HEK293 (cell line): ENCODE results near the gene HSPA14.

Experiments used
- CTCF ChIA-PET: fragments of 350-600 bp; formaldehyde crosslinking; extraction: SDS; loops from one replicate; lab custom pipeline; 2021; ENCODE audit warnings: antibody characterized with exemption; lab: Yijun Ruan, JAX
- POLR2A ChIA-PET: fragments of 300-600 bp; formaldehyde crosslinking; extraction: SDS; loops from one replicate; lab custom pipeline; 2020; ENCODE audit warnings: antibody characterized with exemption, inconsistent platforms; lab: Yijun Ruan, JAX
- H3K27ac ChIP-seq: fragments of 200-500 bp; sonication (Bioruptor generic); 2 replicates; pipeline ENCODE4 v1.5.1; 2014; ENCODE audit warnings: low read depth, low read length, control low read depth, inconsistent platforms; ENCODE audit errors: extremely low read depth
- H3K36me3 ChIP-seq, 2 experiments: fragments of 200-500 bp in 1 of 2; sonication (Bioruptor generic) in 1 of 2; 1 replicate in 1 of 2; 2 replicates in 1 of 2; pipeline ENCODE4 v1.5.1; 2014 to 2017; ENCODE audit warnings: inconsistent platforms in 2 of 2, low read length in 2 of 2; ENCODE audit not compliant: control insufficient read depth in 2 of 2, insufficient read depth in 1 of 2
- H3K4me1 ChIP-seq: fragments of 200-500 bp; sonication (Bioruptor generic); 2 replicates; pipeline ENCODE4 v1.5.1; 2014; ENCODE audit warnings: mild to moderate bottlenecking, low read length, inconsistent platforms; ENCODE audit not compliant: control insufficient read depth, insufficient read depth
- H3K4me3 ChIP-seq: 2 replicates; pipeline ENCODE4 v1.5.1; 2011; ENCODE audit warnings: low read depth, mild to moderate bottlenecking, control low read depth, low read length, moderate library complexity
- H3K9me3 ChIP-seq: fragments of 200-500 bp; sonication (Bioruptor generic); 2 replicates; pipeline ENCODE4 v1.5.1; 2014; ENCODE audit warnings: low read depth, low read length, inconsistent platforms; ENCODE audit not compliant: control insufficient read depth, insufficient read depth
- BCL11A ChIP-seq: fragments of 450-650 bp; formaldehyde crosslinking; IDR thresholded peaks from 2 replicates; pipeline ENCODE4 v1.5.1; 2016; ENCODE audit warnings: low read depth, missing biosample characterization, missing genetic modification characterization
- GLIS1 ChIP-seq: fragments of 450-650 bp; formaldehyde crosslinking; IDR thresholded peaks from 2 replicates; pipeline ENCODE4 v1.5.1; 2016; ENCODE audit warnings: missing biosample characterization, missing genetic modification characterization
- KLF1 ChIP-seq: fragments of 450-650 bp; formaldehyde crosslinking; IDR thresholded peaks from 2 replicates; pipeline ENCODE4 v1.5.1; 2016; ENCODE audit warnings: missing biosample characterization, missing genetic modification characterization
- KLF10 ChIP-seq: fragments of 450-650 bp; IDR thresholded peaks from 2 replicates; pipeline ENCODE4 v1.5.1; 2018; ENCODE audit warnings: missing biosample characterization, mild to moderate bottlenecking, missing genetic modification characterization
- RBAK ChIP-seq: fragments of 450-650 bp; formaldehyde crosslinking; IDR thresholded peaks from 2 replicates; pipeline ENCODE4 v1.5.1; 2016; ENCODE audit warnings: missing biosample characterization, missing genetic modification characterization
- WT1 ChIP-seq: fragments of 450-650 bp; formaldehyde crosslinking; IDR thresholded peaks from 2 replicates; pipeline ENCODE4 v1.5.1; 2016; ENCODE audit warnings: missing biosample characterization, missing genetic modification characterization
- ZBTB20 ChIP-seq: fragments of 450-650 bp; formaldehyde crosslinking; IDR thresholded peaks from 2 replicates; pipeline ENCODE4 v1.5.1; 2016; ENCODE audit warnings: missing biosample characterization, missing genetic modification characterization
- ZNF121 ChIP-seq: fragments of 450-650 bp; formaldehyde crosslinking; IDR thresholded peaks from 2 replicates; pipeline ENCODE4 v1.5.1; 2016; ENCODE audit warnings: missing biosample characterization, missing genetic modification characterization
- ZNF132 ChIP-seq: fragments of 450-650 bp; formaldehyde crosslinking; IDR thresholded peaks from 2 replicates; pipeline ENCODE4 v1.5.1; 2017; ENCODE audit warnings: missing biosample characterization, missing genetic modification characterization, borderline replicate concordance
- ZNF157 ChIP-seq: fragments of 450-650 bp; formaldehyde crosslinking; IDR thresholded peaks from 2 replicates; pipeline ENCODE4 v1.5.1; 2016; ENCODE audit warnings: missing biosample characterization, missing genetic modification characterization
- ZNF2 ChIP-seq: fragments of 450-650 bp; formaldehyde crosslinking; IDR thresholded peaks from 2 replicates; pipeline ENCODE4 v1.5.1; 2016; ENCODE audit warnings: missing biosample characterization, missing genetic modification characterization
- ZNF248 ChIP-seq: fragments of 450-650 bp; formaldehyde crosslinking; IDR thresholded peaks from 2 replicates; pipeline ENCODE4 v1.5.1; 2017; ENCODE audit warnings: missing biosample characterization, missing genetic modification characterization
- ZNF292 ChIP-seq: fragments of 450-650 bp; formaldehyde crosslinking; IDR thresholded peaks from 2 replicates; pipeline ENCODE4 v1.5.1; 2016; ENCODE audit warnings: low read depth, missing biosample characterization, missing genetic modification characterization, borderline replicate concordance
- ZNF350 ChIP-seq: fragments of 450-650 bp; formaldehyde crosslinking; IDR thresholded peaks from 2 replicates; pipeline ENCODE4 v1.5.0; 2017; ENCODE audit warnings: missing biosample characterization, mild to moderate bottlenecking, missing genetic modification characterization
- ZNF391 ChIP-seq: fragments of 450-650 bp; formaldehyde crosslinking; IDR thresholded peaks from 2 replicates; pipeline ENCODE4 v1.5.1; 2016; ENCODE audit warnings: low read depth, missing biosample characterization, missing genetic modification characterization, borderline replicate concordance
- ZNF548 ChIP-seq: fragments of 450-650 bp; formaldehyde crosslinking; IDR thresholded peaks from 2 replicates; pipeline ENCODE4 v1.5.1; 2016; ENCODE audit warnings: missing biosample characterization, missing genetic modification characterization
- ZNF585B ChIP-seq: fragments of 450-650 bp; formaldehyde crosslinking; IDR thresholded peaks from 2 replicates; pipeline ENCODE4 v1.5.1; 2016; ENCODE audit warnings: missing biosample characterization, missing genetic modification characterization
- ZNF621 ChIP-seq: fragments of 450-650 bp; formaldehyde crosslinking; IDR thresholded peaks from 2 replicates; pipeline ENCODE4 v1.5.1; 2017; ENCODE audit warnings: missing biosample characterization, missing genetic modification characterization
- ZNF701 ChIP-seq: fragments of 450-650 bp; formaldehyde crosslinking; IDR thresholded peaks from 2 replicates; pipeline ENCODE4 v1.5.1; 2016; ENCODE audit warnings: missing biosample characterization, missing genetic modification characterization
- ZNF791 ChIP-seq: fragments of 450-650 bp; formaldehyde crosslinking; IDR thresholded peaks from 2 replicates; pipeline ENCODE4 v1.5.1; 2016; ENCODE audit warnings: missing biosample characterization, missing genetic modification characterization
- TF ChIP-seq, protein P1 (sequence below): fragments of 450-650 bp; formaldehyde crosslinking; IDR thresholded peaks from 2 replicates; pipeline ENCODE4 v1.5.1; 2016; ENCODE audit warnings: missing biosample characterization, missing genetic modification characterization
- TF ChIP-seq, protein P2 (sequence below): fragments of 450-650 bp; formaldehyde crosslinking; IDR thresholded peaks from 2 replicates; pipeline ENCODE4 v1.5.1; 2016; ENCODE audit warnings: missing biosample characterization, missing genetic modification characterization, borderline replicate concordance
- TF ChIP-seq, protein P3 (sequence below): fragments of 450-650 bp; formaldehyde crosslinking; IDR thresholded peaks from 2 replicates; pipeline ENCODE4 v1.5.1; 2016; ENCODE audit warnings: missing biosample characterization, missing genetic modification characterization
- TF ChIP-seq, protein P4 (sequence below): fragments of 450-650 bp; formaldehyde crosslinking; IDR thresholded peaks from 2 replicates; pipeline ENCODE4 v1.5.1; 2016; ENCODE audit warnings: missing biosample characterization, missing genetic modification characterization

The HSPA14 gene

DNA sequence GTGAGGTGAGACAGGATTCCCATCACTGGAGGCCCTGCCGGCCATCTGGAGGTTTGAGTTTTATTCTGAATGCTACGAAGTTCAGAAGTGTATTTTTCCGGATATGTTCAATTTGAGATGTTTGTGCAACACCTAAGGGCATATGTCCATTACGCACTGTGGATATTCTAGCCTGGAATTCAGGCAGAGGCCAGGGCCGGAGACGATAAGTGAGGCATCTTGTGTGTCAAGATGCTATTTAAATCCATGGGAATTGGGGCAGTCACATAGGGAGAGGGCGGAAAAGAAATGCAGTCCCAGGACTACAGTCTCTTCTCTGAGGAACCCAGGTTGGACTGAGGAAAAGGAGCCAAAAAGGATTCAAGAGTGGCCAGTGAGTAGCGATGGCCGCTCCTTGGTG, 38.7 kb downstream of the HSPA14 start:
- ChIA-PET CTCF (interaction anchor here (0.8 to 1.4 kb wide), 3 partner anchors 10 to 95 kb away, joined by 3 to 5 read pairs (median 3); no protein-coding TSS in a partner anchor), POLR2A (interaction anchor here (1.3 to 4.9 kb wide), 3 partner anchors 11 to 39 kb away, joined by 3 to 68 read pairs (median 6); partner anchors contain the start of genes CDNF, HSPA14 and MSANTD7)
- H3K4me3 ChIP-seq, result no peak overlapping the region
- no peaks in the 10 kb centered on the region for H3K4me1 ChIP-seq
- TF ChIP-seq BCL11A (tag by site-specific recombination) (no peak), WT1 (tag by site-specific recombination) (no peak), ZBTB20 (tag by site-specific recombination) (0 out of 2 replicates have a peak, but pooled peaks have one; percentile 16)
- 0 out of 2 replicates have a peak overlapping the region, but pooled peaks have one; percentile 2 for H3K27ac ChIP-seq
- peaks cover 3 to 16% of the 10 kb centered on the region in 2 experiments; a peak in 2 of 3 replicates for H3K36me3 ChIP-seq
- H3K9me3 ChIP-seq, result no peaks in the 10 kb centered on the region

DNA sequence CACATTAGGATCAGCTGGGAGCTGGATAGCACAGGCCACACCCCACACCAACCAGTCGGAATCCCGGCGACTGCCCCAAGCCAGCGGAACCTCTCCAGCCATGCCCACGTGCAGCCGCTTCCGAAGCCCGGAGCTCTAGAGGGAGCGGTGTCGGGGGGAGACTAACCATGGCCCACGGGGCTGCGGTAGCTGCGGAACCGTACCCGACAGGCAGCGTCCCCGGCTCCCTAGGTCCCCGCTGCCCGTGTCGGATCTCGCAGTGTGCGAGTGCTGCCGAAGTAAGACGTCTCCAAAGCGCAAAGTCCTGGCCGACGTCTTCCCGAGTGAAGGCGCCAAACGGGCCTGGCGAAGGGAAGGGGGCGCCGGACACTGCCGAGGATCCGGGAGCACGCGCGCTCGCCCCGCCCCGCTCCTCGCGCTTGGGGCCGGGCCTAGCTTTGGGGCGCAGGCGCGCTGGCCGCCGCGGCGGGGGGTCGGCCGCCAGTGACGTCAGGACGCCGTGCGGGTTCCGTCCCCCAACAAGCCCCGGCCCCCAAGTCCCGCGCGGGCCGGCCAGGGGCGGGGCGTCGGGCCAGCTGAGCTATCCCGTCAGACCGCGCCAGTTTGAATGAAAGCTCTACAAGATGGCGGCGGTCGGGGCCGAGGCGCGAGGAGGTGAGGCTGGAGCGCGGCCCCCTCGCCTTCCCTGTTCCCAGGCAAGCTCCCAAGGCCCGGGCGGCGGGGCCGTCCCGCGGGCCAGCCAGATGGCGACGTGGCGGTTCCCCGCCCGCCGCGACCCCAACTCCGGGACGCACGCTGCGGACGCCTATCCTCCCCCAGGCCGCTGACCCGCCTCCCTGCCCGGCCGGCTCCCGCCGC, 40.4 kb downstream of the HSPA14 start, which contains the start of gene SUV39H2:
SUV39H2 (plus strand) TSS at position 601 of the 858 bp plus-strand sequence; CDS start at position 624, 23 bp downstream.
- POLR2A ChIA-PET, result interaction anchor here (0.9 to 4.9 kb wide), 10 partner anchors 9 to 290 kb away, joined by 3 to 68 read pairs (median 6); partner anchors contain the start of genes CDNF, DCLRE1C, HSPA14 and MEIG1
- peak within 1 kb of the TSS; percentile 93 for H3K27ac ChIP-seq
- CTCF ChIA-PET, result interaction anchor here (0.5 to 1.2 kb wide), 5 partner anchors 16 to 389 kb away, joined by 3 to 6 read pairs (median 4); no protein-coding TSS in a partner anchor
- H3K36me3 ChIP-seq, result peaks cover 3 to 24% of the 10 kb centered on the region in 2 experiments; a peak in 2 of 3 replicates
- H3K4me1 ChIP-seq, result no peaks in the 10 kb centered on the region
- H3K4me3 ChIP-seq, result peak within 1 kb of the TSS; percentile 82
- H3K9me3 ChIP-seq, result no peaks in the 10 kb centered on the region
- TF ChIP-seq, protein P1, sequence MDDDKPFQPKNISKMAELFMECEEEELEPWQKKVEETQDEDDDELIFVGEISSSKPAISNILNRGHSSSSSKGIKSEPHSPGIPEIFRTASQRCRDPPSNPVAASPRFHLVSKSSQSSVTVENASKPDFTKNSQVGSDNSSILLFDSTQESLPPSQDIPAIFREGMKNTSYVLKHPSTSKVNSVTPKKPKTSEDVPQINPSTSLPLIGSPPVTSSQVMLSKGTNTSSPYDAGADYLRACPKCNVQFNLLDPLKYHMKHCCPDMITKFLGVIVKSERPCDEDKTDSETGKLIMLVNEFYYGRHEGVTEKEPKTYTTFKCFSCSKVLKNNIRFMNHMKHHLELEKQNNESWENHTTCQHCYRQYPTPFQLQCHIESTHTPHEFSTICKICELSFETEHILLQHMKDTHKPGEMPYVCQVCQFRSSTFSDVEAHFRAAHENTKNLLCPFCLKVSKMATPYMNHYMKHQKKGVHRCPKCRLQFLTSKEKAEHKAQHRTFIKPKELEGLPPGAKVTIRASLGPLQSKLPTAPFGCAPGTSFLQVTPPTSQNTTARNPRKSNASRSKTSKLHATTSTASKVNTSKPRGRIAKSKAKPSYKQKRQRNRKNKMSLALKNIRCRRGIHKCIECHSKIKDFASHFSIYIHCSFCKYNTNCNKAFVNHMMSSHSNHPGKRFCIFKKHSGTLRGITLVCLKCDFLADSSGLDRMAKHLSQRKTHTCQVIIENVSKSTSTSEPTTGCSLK (tag by site-specific recombination), result no peak
- no peak for TF ChIP-seq ZNF132 (tag by site-specific recombination)
- TF ChIP-seq ZNF548 (tag by site-specific recombination), result no peak
- TF ChIP-seq GLIS1 (tag by site-specific recombination), result no peak
- TF ChIP-seq, protein P2, sequence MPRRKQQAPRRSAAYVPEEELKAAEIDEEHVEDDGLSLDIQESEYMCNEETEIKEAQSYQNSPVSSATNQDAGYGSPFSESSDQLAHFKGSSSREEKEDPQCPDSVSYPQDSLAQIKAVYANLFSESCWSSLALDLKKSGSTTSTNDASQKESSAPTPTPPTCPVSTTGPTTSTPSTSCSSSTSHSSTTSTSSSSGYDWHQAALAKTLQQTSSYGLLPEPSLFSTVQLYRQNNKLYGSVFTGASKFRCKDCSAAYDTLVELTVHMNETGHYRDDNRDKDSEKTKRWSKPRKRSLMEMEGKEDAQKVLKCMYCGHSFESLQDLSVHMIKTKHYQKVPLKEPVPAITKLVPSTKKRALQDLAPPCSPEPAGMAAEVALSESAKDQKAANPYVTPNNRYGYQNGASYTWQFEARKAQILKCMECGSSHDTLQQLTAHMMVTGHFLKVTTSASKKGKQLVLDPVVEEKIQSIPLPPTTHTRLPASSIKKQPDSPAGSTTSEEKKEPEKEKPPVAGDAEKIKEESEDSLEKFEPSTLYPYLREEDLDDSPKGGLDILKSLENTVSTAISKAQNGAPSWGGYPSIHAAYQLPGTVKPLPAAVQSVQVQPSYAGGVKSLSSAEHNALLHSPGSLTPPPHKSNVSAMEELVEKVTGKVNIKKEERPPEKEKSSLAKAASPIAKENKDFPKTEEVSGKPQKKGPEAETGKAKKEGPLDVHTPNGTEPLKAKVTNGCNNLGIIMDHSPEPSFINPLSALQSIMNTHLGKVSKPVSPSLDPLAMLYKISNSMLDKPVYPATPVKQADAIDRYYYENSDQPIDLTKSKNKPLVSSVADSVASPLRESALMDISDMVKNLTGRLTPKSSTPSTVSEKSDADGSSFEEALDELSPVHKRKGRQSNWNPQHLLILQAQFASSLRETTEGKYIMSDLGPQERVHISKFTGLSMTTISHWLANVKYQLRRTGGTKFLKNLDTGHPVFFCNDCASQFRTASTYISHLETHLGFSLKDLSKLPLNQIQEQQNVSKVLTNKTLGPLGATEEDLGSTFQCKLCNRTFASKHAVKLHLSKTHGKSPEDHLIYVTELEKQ (tag by site-specific recombination), result 0 out of 2 replicates have a peak, but pooled peaks have one; percentile 19
- TF ChIP-seq ZNF391 (tag by site-specific recombination), result no peak
- no peak for TF ChIP-seq RBAK (tag by site-specific recombination)
- no peak for TF ChIP-seq ZNF157 (tag by site-specific recombination)
- no peak for TF ChIP-seq ZNF791 (tag by site-specific recombination)
- peak; percentile 94 for TF ChIP-seq KLF10 (tag by site-specific recombination)
- peak; percentile 90 for TF ChIP-seq ZNF2 (tag by site-specific recombination)
- no peak for TF ChIP-seq ZNF585B (tag by site-specific recombination)
- no peak for TF ChIP-seq ZNF248 (tag by site-specific recombination)
- peak; percentile 52 for TF ChIP-seq KLF1
- TF ChIP-seq, protein P3, sequence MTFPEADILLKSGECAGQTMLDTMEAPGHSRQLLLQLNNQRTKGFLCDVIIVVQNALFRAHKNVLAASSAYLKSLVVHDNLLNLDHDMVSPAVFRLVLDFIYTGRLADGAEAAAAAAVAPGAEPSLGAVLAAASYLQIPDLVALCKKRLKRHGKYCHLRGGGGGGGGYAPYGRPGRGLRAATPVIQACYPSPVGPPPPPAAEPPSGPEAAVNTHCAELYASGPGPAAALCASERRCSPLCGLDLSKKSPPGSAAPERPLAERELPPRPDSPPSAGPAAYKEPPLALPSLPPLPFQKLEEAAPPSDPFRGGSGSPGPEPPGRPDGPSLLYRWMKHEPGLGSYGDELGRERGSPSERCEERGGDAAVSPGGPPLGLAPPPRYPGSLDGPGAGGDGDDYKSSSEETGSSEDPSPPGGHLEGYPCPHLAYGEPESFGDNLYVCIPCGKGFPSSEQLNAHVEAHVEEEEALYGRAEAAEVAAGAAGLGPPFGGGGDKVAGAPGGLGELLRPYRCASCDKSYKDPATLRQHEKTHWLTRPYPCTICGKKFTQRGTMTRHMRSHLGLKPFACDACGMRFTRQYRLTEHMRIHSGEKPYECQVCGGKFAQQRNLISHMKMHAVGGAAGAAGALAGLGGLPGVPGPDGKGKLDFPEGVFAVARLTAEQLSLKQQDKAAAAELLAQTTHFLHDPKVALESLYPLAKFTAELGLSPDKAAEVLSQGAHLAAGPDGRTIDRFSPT (tag by site-specific recombination), result no peak
- TF ChIP-seq ZNF350 (tag by site-specific recombination), result no peak
- TF ChIP-seq ZNF292 (tag by site-specific recombination), result no peak
- TF ChIP-seq ZNF121 (tag by site-specific recombination), result 0 out of 2 replicates have a peak, but pooled peaks have one; percentile 35
- TF ChIP-seq, protein P4, sequence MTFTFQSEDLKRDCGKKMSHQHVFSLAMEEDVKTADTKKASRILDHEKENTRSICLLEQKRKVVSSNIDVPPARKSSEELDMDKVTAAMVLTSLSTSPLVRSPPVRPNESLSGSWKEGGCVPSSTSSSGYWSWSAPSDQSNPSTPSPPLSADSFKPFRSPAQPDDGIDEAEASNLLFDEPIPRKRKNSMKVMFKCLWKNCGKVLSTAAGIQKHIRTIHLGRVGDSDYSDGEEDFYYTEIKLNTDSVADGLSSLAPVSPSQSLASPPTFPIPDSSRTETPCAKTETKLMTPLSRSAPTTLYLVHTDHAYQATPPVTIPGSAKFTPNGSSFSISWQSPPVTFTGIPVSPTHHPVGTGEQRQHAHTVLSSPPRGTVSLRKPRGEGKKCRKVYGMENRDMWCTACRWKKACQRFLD (tag by site-specific recombination), result peak; percentile 62
- TF ChIP-seq ZNF621, result no peak
- no peak for TF ChIP-seq ZNF701 (tag by site-specific recombination)
